SK-N-SH (cell line): ENCODE results near the gene FGGY.

ENCODE experiments used
- EP300 ChIP-seq, 2 experiments: IDR thresholded peaks; 2 replicates each; pipeline versions ENCODE4 v1.4.0 to v1.6.1; 2012; ENCODE audit warnings: borderline replicate concordance in 1 of 2, low read depth in 1 of 2, low read length in 1 of 2
- GATA2 ChIP-seq: sonication (generic); formaldehyde crosslinking; IDR thresholded peaks from 2 replicates; pipeline ENCODE4 v1.5.0; 2020; ENCODE audit warnings: mild to moderate bottlenecking, missing genetic modification reagents
- JUND ChIP-seq: IDR thresholded peaks from 2 replicates; pipeline ENCODE4 v1.4.0; 2012
- POLR2AphosphoS5 ChIP-seq: IDR thresholded peaks from 2 replicates; pipeline ENCODE4 v1.6.1; 2012; ENCODE audit warnings: low read depth, low read length
- RCOR1 ChIP-seq: fragments of 150-350 bp; IDR thresholded peaks from 2 replicates; pipeline ENCODE4 v1.6.1; 2017; ENCODE audit warnings: antibody characterized with exemption, low read length
- REST ChIP-seq: IDR thresholded peaks from 2 replicates; pipeline ENCODE4 v1.6.1; 2012; ENCODE audit warnings: mild to moderate bottlenecking, low read depth, low read length, moderate library complexity
- SIN3A ChIP-seq: IDR thresholded peaks from 2 replicates; pipeline ENCODE4 v1.6.1; 2012; ENCODE audit warnings: low read depth, mild to moderate bottlenecking, low read length, moderate library complexity, borderline replicate concordance
- ZBTB33 ChIP-seq: IDR thresholded peaks from 2 replicates; pipeline ENCODE4 v1.4.0; 2012; ENCODE audit warnings: low read depth, borderline replicate concordance
- TF ChIP-seq, protein P1 (sequence below): fragments of 200-600 bp; sonication (generic); IDR thresholded peaks from 2 replicates; pipeline ENCODE4 v1.6.1; 2017; ENCODE audit warnings: antibody characterized with exemption, mild to moderate bottlenecking, moderate library complexity
- TF ChIP-seq, protein P2 (sequence below): IDR thresholded peaks from 2 replicates; pipeline ENCODE4 v1.4.0; 2012; ENCODE audit warnings: low read depth, borderline replicate concordance

GRCh38 chr1:59504276-59504675, 207.4 kb downstream of the FGGY start:
- TF ChIP-seq, protein P1, sequence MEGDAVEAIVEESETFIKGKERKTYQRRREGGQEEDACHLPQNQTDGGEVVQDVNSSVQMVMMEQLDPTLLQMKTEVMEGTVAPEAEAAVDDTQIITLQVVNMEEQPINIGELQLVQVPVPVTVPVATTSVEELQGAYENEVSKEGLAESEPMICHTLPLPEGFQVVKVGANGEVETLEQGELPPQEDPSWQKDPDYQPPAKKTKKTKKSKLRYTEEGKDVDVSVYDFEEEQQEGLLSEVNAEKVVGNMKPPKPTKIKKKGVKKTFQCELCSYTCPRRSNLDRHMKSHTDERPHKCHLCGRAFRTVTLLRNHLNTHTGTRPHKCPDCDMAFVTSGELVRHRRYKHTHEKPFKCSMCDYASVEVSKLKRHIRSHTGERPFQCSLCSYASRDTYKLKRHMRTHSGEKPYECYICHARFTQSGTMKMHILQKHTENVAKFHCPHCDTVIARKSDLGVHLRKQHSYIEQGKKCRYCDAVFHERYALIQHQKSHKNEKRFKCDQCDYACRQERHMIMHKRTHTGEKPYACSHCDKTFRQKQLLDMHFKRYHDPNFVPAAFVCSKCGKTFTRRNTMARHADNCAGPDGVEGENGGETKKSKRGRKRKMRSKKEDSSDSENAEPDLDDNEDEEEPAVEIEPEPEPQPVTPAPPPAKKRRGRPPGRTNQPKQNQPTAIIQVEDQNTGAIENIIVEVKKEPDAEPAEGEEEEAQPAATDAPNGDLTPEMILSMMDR = no peak
- TF ChIP-seq POLR2AphosphoS5 (no peak), ZBTB33 (no peak), REST (no peak), SIN3A (no peak), JUND (no peak), RCOR1 (peak; percentile 85; the same call in 1 of the 2 replicates), EP300 (IDR thresholded peaks at IDR 0.05; ENCODE audit: borderline replicate concordance in 1 of 2, low read depth in 1 of 2, low read length in 1 of 2) (peak in 1 of 2 experiments; percentile 71; a peak in 1 of 4 replicates), GATA2 (CRISPR knock-in tag) (peak; percentile 76)
- TF ChIP-seq, protein P2, sequence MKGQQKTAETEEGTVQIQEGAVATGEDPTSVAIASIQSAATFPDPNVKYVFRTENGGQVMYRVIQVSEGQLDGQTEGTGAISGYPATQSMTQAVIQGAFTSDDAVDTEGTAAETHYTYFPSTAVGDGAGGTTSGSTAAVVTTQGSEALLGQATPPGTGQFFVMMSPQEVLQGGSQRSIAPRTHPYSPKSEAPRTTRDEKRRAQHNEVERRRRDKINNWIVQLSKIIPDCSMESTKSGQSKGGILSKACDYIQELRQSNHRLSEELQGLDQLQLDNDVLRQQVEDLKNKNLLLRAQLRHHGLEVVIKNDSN = no peak
